Measurements from ENCODE around the gene HSPBP1. TPM values are rescaled to one million over a fixed set of nuclear protein-coding genes. Genes with fewer than 3 reads are reported as not detected.
"Not testable (repeated sequence)": the region's sequence is repeated elsewhere in the genome, so short reads cannot be mapped to it uniquely, and the experiment has no call there.

Gene HSPBP1
- 63.0 TPM for total RNA-seq (2021; ENCODE audit: unreplicated experiment)
- 49.1 and 50.2 TPM in 2 replicates for polyA plus RNA-seq (2012)
- percentile 67 among the genes with signal in this experiment for Bru-seq, nascent RNA
- percentile 84 among the genes with signal in this experiment for BruChase-seq, experiment 1, labeled RNA remaining after a 6-hour chase
- BruChase-seq, experiment 2, labeled RNA remaining after a 2-hour chase: percentile 77 among the genes with signal in this experiment
- long read RNA-seq, transcript HSPBP1-206 (7 exons, 1,449 nt): minor isoform, 7 of 166 reads
- long read RNA-seq, transcript HSPBP1-202 (8 exons, 1,572 nt): major isoform, 91 of 166 reads
- long read RNA-seq, partial matches to known transcripts: 9 of 166 reads
- long read RNA-seq, other reads (novel, unspliced or antisense): 57 of 166 reads

GRCh38 chr19:55279770-55280643 is at the start of gene HSPBP1:
HSPBP1 (minus strand) TSS chr19:55280110; CDS start chr19:55279608, 502 bp downstream.
- Histone ChIP-seq H4K20me1 (ENCODE audit: insufficient read depth) (no peaks in the 10 kb centered on the region), H3K27ac (ENCODE audit: low read depth, low read length) (peak within 1 kb of the TSS; percentile 68), H3K9me3 (ENCODE audit: control insufficient read depth in 1 of 2, insufficient read depth in 1 of 2, low read depth in 1 of 2, low read length in 2 of 2) (no peaks in the 10 kb centered on the region), H3K4me3 (replicated peaks in 1 of 2; ENCODE audit: low read depth in 1 of 2, low read length in 2 of 2) (peak within 1 kb of the TSS; percentile 97 to 99), H3K9ac (ENCODE audit: low read length) (peak within 1 kb of the TSS; percentile 89), H3K27me3 (ENCODE audit: insufficient read depth, low read length) (no peaks in the 10 kb centered on the region), H3K4me1 (ENCODE audit: control insufficient read depth in 1 of 2, insufficient read depth in 2 of 2, low read length in 2 of 2) (peaks cover 19 to 35% of the 10 kb centered on the region in 2 experiments), H2AFZ (ENCODE audit: low read depth, low read length, poor library complexity, severe bottlenecking) (no peak within 1 kb of the TSS), H3K9me2 (ENCODE audit: insufficient read depth) (no peaks in the 10 kb centered on the region), H3K36me3 (ENCODE audit: control insufficient read depth in 1 of 2, insufficient read depth in 2 of 2, low read length in 2 of 2) (peaks cover 5 to 12% of the 10 kb centered on the region in 2 experiments; a peak in 3 of 4 replicates), H3K79me2 (ENCODE audit: insufficient read depth, low read length) (peaks cover 20% of the 10 kb centered on the region), H3K4me2 (ENCODE audit: low read length) (peak within 1 kb of the TSS; percentile 100)
- ChIA-PET RAD21 (ENCODE audit: low non-redundant PET in 1 of 2, low total read pairs in 2 of 2, uncharacterized antibody in 2 of 2, unreplicated experiment in 2 of 2) (no interaction called here), CTCF (interaction anchor here (0.6 to 1.3 kb wide), 5 partner anchors 12 to 120 kb away, joined by 3 to 5 read pairs (median 4); partner anchors contain the start of gene KMT5C), POLR2A (interaction anchor here (0.8 to 3.3 kb wide), 11 partner anchors 13 to 193 kb away, joined by 3 to 26 read pairs (median 4); partner anchors contain the start of genes KMT5C, PPP6R1, TMEM238 and UBE2S)
- no TSS peak for BruUV-seq (replicated peaks)
- intact Hi-C loops (cut with micrococcal nuclease): no loop called here
- DNase-seq (ENCODE audit: low read depth, low spot score) (peak; percentile 98), ATAC-seq (peak; percentile 94)
- TF ChIP-seq EZH2 (IDR thresholded peaks at IDR 0.05) (no peak), YY1 (IDR thresholded peaks at IDR 0.05; ENCODE audit: extremely low read depth, insufficient replicate concordance, low read depth, low read length) (peak; percentile 99), SP1 (IDR thresholded peaks at IDR 0.05; ENCODE audit: low read depth) (peak; percentile 79), POLR2AphosphoS5 (IDR thresholded peaks at IDR 0.05; ENCODE audit: low read depth, low read length) (peak; percentile 76), EGR1 (IDR thresholded peaks at IDR 0.05; ENCODE audit: low read depth) (peak; percentile 51; the same call in 1 of the 2 replicates), MAX (IDR thresholded peaks at IDR 0.05) (peak; percentile 88), CEBPB (IDR thresholded peaks at IDR 0.05; ENCODE audit: low read depth) (no peak)

GRCh38 chr19:55328774-55329318 is 48.9 kb upstream of the HSPBP1 start:
- ATAC-seq: peak; percentile 58
- intact Hi-C loops (cut with micrococcal nuclease); H3K27me3 ChIP-seq (ENCODE audit: insufficient read depth, low read length); POLR2A ChIA-PET; BruUV-seq (replicated peaks); H3K27ac ChIP-seq (ENCODE audit: low read depth, low read length); RAD21 ChIA-PET (ENCODE audit: low non-redundant PET in 1 of 2, low total read pairs in 2 of 2, uncharacterized antibody in 2 of 2, unreplicated experiment in 2 of 2); H4K20me1 ChIP-seq (ENCODE audit: insufficient read depth); H3K79me2 ChIP-seq (ENCODE audit: insufficient read depth, low read length); H3K4me3 ChIP-seq (replicated peaks in 1 of 2; ENCODE audit: low read depth in 1 of 2, low read length in 2 of 2); H3K9me3 ChIP-seq (ENCODE audit: control insufficient read depth in 1 of 2, insufficient read depth in 1 of 2, low read depth in 1 of 2, low read length in 2 of 2); H3K9me2 ChIP-seq (ENCODE audit: insufficient read depth); DNase-seq (ENCODE audit: low read depth, low spot score); H3K4me2 ChIP-seq (ENCODE audit: low read length); H2AFZ ChIP-seq (ENCODE audit: low read depth, low read length, poor library complexity, severe bottlenecking); H3K9ac ChIP-seq (ENCODE audit: low read length); H3K36me3 ChIP-seq (ENCODE audit: control insufficient read depth in 1 of 2, insufficient read depth in 2 of 2, low read length in 2 of 2): not testable (repeated sequence)
- peaks cover 5 to 25% of the 10 kb centered on the region in 2 experiments; a peak in 3 of 4 replicates for H3K4me1 ChIP-seq (ENCODE audit: control insufficient read depth in 1 of 2, insufficient read depth in 2 of 2, low read length in 2 of 2)
- CTCF ChIA-PET: interaction anchor here (1.3 kb wide), 1 partner anchor 10 kb away, joined by 3 read pairs; no protein-coding TSS in a partner anchor
